ENCODE results near the gene USP43. TPM values are rescaled to one million over a fixed set of nuclear protein-coding genes. Genes with fewer than 3 reads are reported as not detected.
"Not testable (repeated sequence)": the region's sequence is repeated elsewhere in the genome, so short reads cannot be mapped to it uniquely, and the experiment has no call there.

Gene USP43
- polyA plus RNA-seq, 1 donor (not counting 4 experiments of a cell fraction or from before 2014, with no cell fraction given) = 2.2 TPM

- no peak overlapping the region for H3K27ac ChIP-seq (ENCODE audit: control insufficient read depth, insufficient read depth, low read length)
- H3K9ac ChIP-seq (ENCODE audit: control insufficient read depth, extremely low read depth, insufficient read depth, low read length) = no peak overlapping the region
- no peaks in the 10 kb centered on the region for H3K79me2 ChIP-seq (ENCODE audit: control insufficient read depth, insufficient read depth, low read length)
- no peaks in the 10 kb centered on the region for H3K27me3 ChIP-seq (ENCODE audit: control insufficient read depth, extremely low read depth, insufficient read depth, low read length)
- no peak overlapping the region for H3K4me2 ChIP-seq (ENCODE audit: control insufficient read depth, extremely low read depth, insufficient read depth, low read depth, low read length)
- no peaks in the 10 kb centered on the region for H3K9me1 ChIP-seq (ENCODE audit: control insufficient read depth, extremely low read depth, insufficient read depth, low read length)
- H2AFZ ChIP-seq (ENCODE audit: control insufficient read depth, low read length) = no peak overlapping the region
- dilution Hi-C loops (cut with MboI; ENCODE audit: extremely low pct_ligation_motif_present, low sequenced_read_pairs) = no loop called here
- DNase-seq (ENCODE audit: low read depth, low spot score) (no peak), FAIRE-seq (no peak)
- no peaks in the 10 kb centered on the region for H3K9me3 ChIP-seq (ENCODE audit: control insufficient read depth, low read depth, low read length)
- TF ChIP-seq EZH2 (IDR thresholded peaks at IDR 0.05; ENCODE audit: low read length) (no peak), CTCF (optimal IDR thresholded peaks at IDR 0.05 in 1 of 3, IDR thresholded peaks at IDR 0.05 in 1 of 3, conservative IDR thresholded peaks at IDR 0.05 in 1 of 3; ENCODE audit: extremely low read depth in 1 of 3, insufficient read depth in 2 of 3, low read length in 3 of 3) (no peak)
- H3K36me3 ChIP-seq (ENCODE audit: control insufficient read depth in 2 of 2, extremely low read depth in 1 of 2, insufficient read depth in 2 of 2, low read length in 2 of 2) = no peaks in the 10 kb centered on the region
- no peaks in the 10 kb centered on the region for H3K4me1 ChIP-seq (ENCODE audit: control insufficient read depth, extremely low read depth, insufficient read depth, low read length)
- H3K4me3 ChIP-seq (ENCODE audit: control insufficient read depth in 2 of 3, extremely low read depth in 1 of 3, insufficient read depth in 2 of 3, low read depth in 1 of 3, low read length in 3 of 3) = no peak overlapping the region
- no peaks in the 10 kb centered on the region for H4K20me1 ChIP-seq (ENCODE audit: control insufficient read depth, extremely low read depth, insufficient read depth, low read length)
Observed at GRCh38 chr17:9598661-9599060, 46.7 kb upstream of the USP43 start.

- DNase-seq (ENCODE audit: low read depth, low spot score); H4K20me1 ChIP-seq (ENCODE audit: control insufficient read depth, extremely low read depth, insufficient read depth, low read length); dilution Hi-C loops (cut with MboI; ENCODE audit: extremely low pct_ligation_motif_present, low sequenced_read_pairs); H3K36me3 ChIP-seq (ENCODE audit: control insufficient read depth in 2 of 2, extremely low read depth in 1 of 2, insufficient read depth in 2 of 2, low read length in 2 of 2); H2AFZ ChIP-seq (ENCODE audit: control insufficient read depth, low read length); H3K4me3 ChIP-seq (ENCODE audit: control insufficient read depth in 2 of 3, extremely low read depth in 1 of 3, insufficient read depth in 2 of 3, low read depth in 1 of 3, low read length in 3 of 3); H3K27me3 ChIP-seq (ENCODE audit: control insufficient read depth, extremely low read depth, insufficient read depth, low read length); H3K9ac ChIP-seq (ENCODE audit: control insufficient read depth, extremely low read depth, insufficient read depth, low read length); H3K79me2 ChIP-seq (ENCODE audit: control insufficient read depth, insufficient read depth, low read length); H3K4me2 ChIP-seq (ENCODE audit: control insufficient read depth, extremely low read depth, insufficient read depth, low read depth, low read length); H3K9me3 ChIP-seq (ENCODE audit: control insufficient read depth, low read depth, low read length); H3K4me1 ChIP-seq (ENCODE audit: control insufficient read depth, extremely low read depth, insufficient read depth, low read length); H3K27ac ChIP-seq (ENCODE audit: control insufficient read depth, insufficient read depth, low read length); FAIRE-seq; H3K9me1 ChIP-seq (ENCODE audit: control insufficient read depth, extremely low read depth, insufficient read depth, low read length): not testable (repeated sequence)
Observed at GRCh38 chr17:9604583-9604982, 40.7 kb upstream of the USP43 start.

GRCh38 chr17:9606453-9606852 is 38.9 kb upstream of the USP43 start:
- DNase-seq (ENCODE audit: low read depth, low spot score) = no peak
- H3K9ac ChIP-seq (ENCODE audit: control insufficient read depth, extremely low read depth, insufficient read depth, low read length) = no peak overlapping the region
- no peaks in the 10 kb centered on the region for H4K20me1 ChIP-seq (ENCODE audit: control insufficient read depth, extremely low read depth, insufficient read depth, low read length)
- H3K4me2 ChIP-seq (ENCODE audit: control insufficient read depth, extremely low read depth, insufficient read depth, low read depth, low read length) = no peak overlapping the region
- H3K36me3 ChIP-seq (ENCODE audit: control insufficient read depth in 2 of 2, extremely low read depth in 1 of 2, insufficient read depth in 2 of 2, low read length in 2 of 2) = no peaks in the 10 kb centered on the region
- H3K79me2 ChIP-seq (ENCODE audit: control insufficient read depth, insufficient read depth, low read length) = no peaks in the 10 kb centered on the region
- H3K9me1 ChIP-seq (ENCODE audit: control insufficient read depth, extremely low read depth, insufficient read depth, low read length) = no peaks in the 10 kb centered on the region
- no peaks in the 10 kb centered on the region for H3K4me1 ChIP-seq (ENCODE audit: control insufficient read depth, extremely low read depth, insufficient read depth, low read length)
- no peak for TF ChIP-seq CTCF (optimal IDR thresholded peaks at IDR 0.05 in 1 of 3, IDR thresholded peaks at IDR 0.05 in 1 of 3, conservative IDR thresholded peaks at IDR 0.05 in 1 of 3; ENCODE audit: extremely low read depth in 1 of 3, insufficient read depth in 2 of 3, low read length in 3 of 3)
- no peak for TF ChIP-seq EZH2 (IDR thresholded peaks at IDR 0.05; ENCODE audit: low read length)
- no peaks in the 10 kb centered on the region for H3K27me3 ChIP-seq (ENCODE audit: control insufficient read depth, extremely low read depth, insufficient read depth, low read length)
- no peak overlapping the region for H3K27ac ChIP-seq (ENCODE audit: control insufficient read depth, insufficient read depth, low read length)
- no peak overlapping the region for H2AFZ ChIP-seq (ENCODE audit: control insufficient read depth, low read length)
- dilution Hi-C loops (cut with MboI; ENCODE audit: extremely low pct_ligation_motif_present, low sequenced_read_pairs) = no loop called here
- H3K9me3 ChIP-seq (ENCODE audit: control insufficient read depth, low read depth, low read length) = no peaks in the 10 kb centered on the region
- no peak for FAIRE-seq
- H3K4me3 ChIP-seq (ENCODE audit: control insufficient read depth in 2 of 3, extremely low read depth in 1 of 3, insufficient read depth in 2 of 3, low read depth in 1 of 3, low read length in 3 of 3) = no peak overlapping the region

- H3K9me3 ChIP-seq (ENCODE audit: control insufficient read depth, low read depth, low read length); H3K4me1 ChIP-seq (ENCODE audit: control insufficient read depth, extremely low read depth, insufficient read depth, low read length); H3K4me2 ChIP-seq (ENCODE audit: control insufficient read depth, extremely low read depth, insufficient read depth, low read depth, low read length); H3K4me3 ChIP-seq (ENCODE audit: control insufficient read depth in 2 of 3, extremely low read depth in 1 of 3, insufficient read depth in 2 of 3, low read depth in 1 of 3, low read length in 3 of 3); H3K79me2 ChIP-seq (ENCODE audit: control insufficient read depth, insufficient read depth, low read length); H3K27ac ChIP-seq (ENCODE audit: control insufficient read depth, insufficient read depth, low read length); H3K9me1 ChIP-seq (ENCODE audit: control insufficient read depth, extremely low read depth, insufficient read depth, low read length); H3K27me3 ChIP-seq (ENCODE audit: control insufficient read depth, extremely low read depth, insufficient read depth, low read length); H3K9ac ChIP-seq (ENCODE audit: control insufficient read depth, extremely low read depth, insufficient read depth, low read length); dilution Hi-C loops (cut with MboI; ENCODE audit: extremely low pct_ligation_motif_present, low sequenced_read_pairs); H3K36me3 ChIP-seq (ENCODE audit: control insufficient read depth in 2 of 2, extremely low read depth in 1 of 2, insufficient read depth in 2 of 2, low read length in 2 of 2); H2AFZ ChIP-seq (ENCODE audit: control insufficient read depth, low read length); FAIRE-seq; H4K20me1 ChIP-seq (ENCODE audit: control insufficient read depth, extremely low read depth, insufficient read depth, low read length); DNase-seq (ENCODE audit: low read depth, low spot score): not testable (repeated sequence)
Observed at GRCh38 chr17:9607058-9607457, 38.3 kb upstream of the USP43 start.

All from keratinocyte (primary cell).